GM18870 (cell line): ENCODE results near the gene CCDC88B.

ENCODE experiments used
- ATAC-seq: cut with Tn5 transposase; IDR thresholded peaks from one replicate; pipeline ENCODE4 v1.9.1; 2021; ENCODE audit warnings: moderate library complexity; ENCODE audit not compliant: unreplicated experiment

Gene CCDC88B

DNA sequence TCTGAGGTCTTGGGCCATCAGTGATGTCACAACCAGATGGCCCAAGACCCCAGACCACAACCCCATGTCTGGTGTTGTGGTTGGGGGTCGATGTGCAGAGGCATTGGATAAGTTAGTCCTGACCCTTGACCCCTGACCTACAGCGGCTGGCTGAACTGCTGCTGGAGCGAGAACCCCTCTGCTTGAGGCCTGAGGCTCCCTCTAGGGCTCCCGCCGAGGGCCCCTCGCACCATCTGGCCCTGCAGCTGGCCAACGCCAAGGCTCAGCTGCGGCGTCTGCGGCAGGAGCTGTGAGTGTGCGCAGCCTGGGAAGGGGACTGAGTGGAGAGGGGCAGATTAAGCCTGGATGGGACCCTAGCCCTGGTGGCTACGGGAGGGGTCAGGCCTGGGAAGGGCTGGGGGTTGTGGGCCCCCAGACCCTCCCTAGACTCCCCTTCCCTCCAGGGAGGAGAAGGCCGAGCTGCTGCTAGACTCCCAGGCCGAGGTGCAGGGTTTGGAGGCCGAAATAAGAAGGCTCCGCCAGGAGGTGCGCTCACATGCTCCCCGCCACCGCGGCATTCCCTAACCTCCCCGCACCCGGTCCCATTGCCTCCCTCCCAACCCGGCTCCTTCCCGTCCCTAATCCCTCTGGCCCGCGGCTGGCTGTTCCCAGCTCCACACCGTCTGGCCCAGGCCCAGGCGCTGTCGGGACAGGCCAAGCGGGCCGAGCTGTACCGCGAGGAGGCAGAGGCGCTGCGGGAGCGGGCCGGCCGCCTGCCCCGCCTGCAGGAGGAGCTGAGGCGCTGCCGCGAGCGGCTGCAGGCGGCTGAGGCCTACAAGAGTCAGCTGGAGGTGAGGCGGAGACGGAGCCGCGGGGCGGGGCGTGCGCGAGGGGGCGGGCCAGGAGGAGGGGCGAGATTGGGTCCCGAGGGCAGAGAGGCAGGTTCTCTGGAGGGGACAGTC is 2.1 kb downstream of the CCDC88B start:
- ATAC-seq = no peak

GRCh38 chr11:64342869-64343745 is 3.1 kb downstream of the CCDC88B start:
- no peak for ATAC-seq

- ATAC-seq = no peak
Measured at GRCh38 chr11:64343767-64344559, 4.0 kb downstream of the CCDC88B start.

- ATAC-seq = no peak
Measured at GRCh38 chr11:64344787-64345186, 4.8 kb downstream of the CCDC88B start.

DNA sequence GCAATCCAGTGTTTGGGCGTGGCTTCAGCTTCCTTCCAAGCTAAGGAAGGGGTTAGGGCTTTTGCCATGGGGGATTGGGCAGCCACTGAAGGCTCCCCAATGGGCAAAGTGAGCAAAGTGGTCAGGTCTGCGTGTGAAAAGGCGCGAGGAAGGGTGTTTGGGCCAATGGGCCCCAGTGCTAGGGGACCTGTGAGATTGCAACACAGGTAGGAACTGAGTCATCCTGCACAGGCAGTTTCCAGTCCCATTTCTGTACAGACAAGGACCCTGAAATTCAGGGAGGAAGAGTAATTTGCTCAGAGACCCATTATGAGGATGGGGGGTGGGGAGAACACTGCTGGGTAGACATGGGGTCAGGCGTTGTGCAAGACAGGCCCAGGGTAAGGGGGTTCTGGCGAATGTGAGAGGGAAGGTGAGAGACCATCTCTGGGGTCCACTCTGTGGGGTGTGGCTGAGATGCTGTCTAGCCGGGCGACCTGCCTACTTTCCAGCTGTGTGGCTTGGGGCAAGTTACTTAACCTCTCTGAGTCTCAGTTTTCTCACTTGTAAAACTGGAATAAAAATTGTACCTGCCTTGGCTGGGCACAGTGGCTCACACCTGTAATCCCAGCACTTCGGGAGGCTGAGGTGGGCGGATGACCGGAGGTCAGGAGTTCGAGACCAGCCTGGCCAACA is 7.3 kb downstream of the CCDC88B start:
- no peak for ATAC-seq

- no peak for ATAC-seq
Measured at GRCh38 chr11:64348383-64349024, 8.5 kb downstream of the CCDC88B start.

DNA sequence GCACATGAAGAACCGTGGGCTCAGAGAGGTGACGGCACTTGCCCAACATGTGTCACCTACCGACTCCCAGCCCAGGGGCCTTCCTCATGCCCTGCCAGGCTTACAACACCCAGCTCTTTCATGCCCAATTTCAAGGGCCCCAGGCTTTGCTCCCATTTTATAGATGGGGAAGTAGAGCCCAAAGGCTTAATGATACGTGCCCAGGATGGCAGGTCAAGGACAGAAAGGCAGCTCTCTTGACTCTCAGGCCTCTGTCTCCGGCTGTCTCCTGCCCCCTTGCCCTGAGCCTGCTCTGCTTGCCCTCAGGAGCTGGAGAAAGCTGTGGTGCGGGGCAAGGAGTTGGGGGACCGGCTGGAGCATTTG is 9.0 kb downstream of the CCDC88B start:
- ATAC-seq = no peak

GRCh38 chr11:64349404-64349803 is 9.4 kb downstream of the CCDC88B start:
- no peak for ATAC-seq

- no peak for ATAC-seq
Measured at GRCh38 chr11:64351136-64351631, 11.2 kb downstream of the CCDC88B start.

- ATAC-seq = no peak
Measured at GRCh38 chr11:64352099-64352994, 12.3 kb downstream of the CCDC88B start.

- ATAC-seq = no peak
Measured at GRCh38 chr11:64352995-64353714, 13.2 kb downstream of the CCDC88B start.

DNA sequence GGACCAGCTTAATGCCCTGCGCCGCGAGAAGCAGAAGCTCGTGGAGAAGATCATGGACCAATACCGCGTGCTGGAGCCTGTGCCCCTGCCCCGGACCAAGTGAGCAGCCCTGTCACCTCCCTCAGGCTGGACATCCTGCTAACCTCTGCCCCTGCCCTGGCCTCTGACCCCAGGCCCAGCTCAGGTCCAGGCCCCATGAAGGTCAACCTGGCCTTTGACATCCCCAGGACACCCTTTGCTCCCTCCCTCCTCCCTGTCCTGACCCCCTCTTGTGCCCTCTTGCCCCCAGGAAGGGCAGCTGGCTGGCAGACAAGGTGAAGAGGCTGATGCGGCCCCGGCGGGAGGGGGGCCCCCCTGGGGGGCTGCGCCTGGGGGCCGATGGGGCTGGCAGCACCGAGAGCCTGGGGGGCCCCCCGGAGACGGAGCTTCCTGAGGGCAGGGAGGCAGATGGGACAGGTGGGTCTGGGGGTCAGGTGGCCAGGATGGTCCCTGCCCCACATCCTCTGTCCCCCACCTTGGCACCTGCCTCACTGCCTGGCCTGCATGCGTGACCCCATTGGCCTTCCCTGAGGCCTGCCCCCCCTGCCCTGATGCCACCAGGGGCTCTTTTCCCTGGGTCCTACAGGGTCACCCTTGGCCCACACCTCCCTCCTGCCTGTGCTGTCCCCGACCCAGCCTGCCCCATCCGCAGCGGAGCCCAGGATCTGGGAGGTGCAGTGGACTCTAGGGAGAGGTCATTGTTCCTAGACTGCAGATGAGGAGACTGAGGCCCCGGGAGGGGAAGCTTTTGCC is 13.9 kb downstream of the CCDC88B start:
- ATAC-seq = no peak

- ATAC-seq = no peak
Measured at GRCh38 chr11:64355078-64355940, 15.3 kb downstream of the CCDC88B start.

- no peak for ATAC-seq
Measured at GRCh38 chr11:64356498-64357411, 16.8 kb downstream of the CCDC88B start.

GRCh38 chr11:64357446-64357845 is 17.4 kb downstream of the CCDC88B start:
- ATAC-seq = no peak
